Erythroblast (primary cell): ENCODE measurements around the gene HOPX.

ENCODE experiments used
- GATA1 ChIP-seq: IDR thresholded peaks from 2 replicates; pipeline ENCODE4 v1.6.1; 2011; ENCODE audit warnings: low read depth, mild to moderate bottlenecking, control low read depth, low read length, moderate library complexity
- POLR2A ChIP-seq: IDR thresholded peaks from 2 replicates; pipeline ENCODE4 v1.6.1; 2011; ENCODE audit warnings: mild to moderate bottlenecking, low read length

- TF ChIP-seq POLR2A, result no peak
- no peak for TF ChIP-seq GATA1
Measured at GRCh38 chr4:56626420-56626819, 54.7 kb downstream of the HOPX start.
